ENCODE data around the gene CALHM6.
"Not testable (repeated sequence)": the region's sequence is repeated elsewhere in the genome, so short reads cannot be mapped to it uniquely, and the experiment has no call there.

The CALHM6 gene

GRCh38 chr6:116472706-116473105 is 11.5 kb downstream of the CALHM6 start:
- CTCF ChIA-PET = no interaction called here
- no peaks in the 10 kb centered on the region for H3K9me3 Mint-ChIP-seq
- H3K36me3 Mint-ChIP-seq = no peaks in the 10 kb centered on the region
- no peak for DNase-seq
- H3K4me1 Mint-ChIP-seq = peaks cover 28% of the 10 kb centered on the region
- no peak overlapping the region for H3K4me3 Mint-ChIP-seq
- no peak overlapping the region for H3K27ac Mint-ChIP-seq
- peaks cover 15% of the 10 kb centered on the region for H3K27me3 Mint-ChIP-seq

- H3K9me3 Mint-ChIP-seq = no peaks in the 10 kb centered on the region
- H3K27ac Mint-ChIP-seq = no peak overlapping the region
- H3K4me3 Mint-ChIP-seq = no peak overlapping the region
- H3K36me3 Mint-ChIP-seq = no peaks in the 10 kb centered on the region
- no peak for DNase-seq
- H3K27me3 Mint-ChIP-seq = peaks cover 15% of the 10 kb centered on the region
- peaks cover 25% of the 10 kb centered on the region for H3K4me1 Mint-ChIP-seq
- CTCF ChIA-PET = interaction anchor here (0.6 kb wide), 1 partner anchor 237 kb away, joined by 4 read pairs; no protein-coding TSS in a partner anchor
These were observed 14.0 kb downstream of the CALHM6 start for GRCh38 chr6:116475141-116475540.

GRCh38 chr6:116476002-116476678 is 15.0 kb downstream of the CALHM6 start:
- Mint-ChIP-seq H3K9me3 (no peaks in the 10 kb centered on the region), H3K27me3 (peaks cover 18% of the 10 kb centered on the region), H3K4me3 (no peak overlapping the region), H3K27ac (peak overlapping the region; percentile 68), H3K36me3 (no peaks in the 10 kb centered on the region), H3K4me1 (peaks cover 25% of the 10 kb centered on the region)
- peak; percentile 68 for DNase-seq
- CTCF ChIA-PET = no interaction called here

- Mint-ChIP-seq H3K9me3 (no peaks in the 10 kb centered on the region), H3K4me3 (no peak overlapping the region), H3K27ac (no peak overlapping the region), H3K36me3 (no peaks in the 10 kb centered on the region), H3K27me3 (peaks cover 32% of the 10 kb centered on the region), H3K4me1 (no peaks in the 10 kb centered on the region)
- CTCF ChIA-PET = no interaction called here
- no peak for DNase-seq
These were observed 21.6 kb downstream of the CALHM6 start for GRCh38 chr6:116482780-116483179.

GRCh38 chr6:116483616-116484015 is 22.4 kb downstream of the CALHM6 start:
- Mint-ChIP-seq H3K9me3 (no peaks in the 10 kb centered on the region), H3K27ac (no peak overlapping the region), H3K36me3 (no peaks in the 10 kb centered on the region), H3K27me3 (peaks cover 29% of the 10 kb centered on the region), H3K4me3 (no peak overlapping the region), H3K4me1 (no peaks in the 10 kb centered on the region)
- DNase-seq = no peak
- CTCF ChIA-PET = no interaction called here

- no peak for DNase-seq
- no peaks in the 10 kb centered on the region for H3K36me3 Mint-ChIP-seq
- no peak overlapping the region for H3K27ac Mint-ChIP-seq
- H3K4me1 Mint-ChIP-seq = no peaks in the 10 kb centered on the region
- H3K9me3 Mint-ChIP-seq = no peaks in the 10 kb centered on the region
- CTCF ChIA-PET = no interaction called here
- H3K4me3 Mint-ChIP-seq = no peak overlapping the region
- peaks cover 33% of the 10 kb centered on the region for H3K27me3 Mint-ChIP-seq
These were observed 24.5 kb downstream of the CALHM6 start for GRCh38 chr6:116485559-116486184.

GRCh38 chr6:116491610-116492330 is 30.6 kb downstream of the CALHM6 start:
- Mint-ChIP-seq H3K36me3 (no peaks in the 10 kb centered on the region), H3K4me1 (no peaks in the 10 kb centered on the region), H3K4me3 (no peak overlapping the region), H3K27me3 (peaks cover 7% of the 10 kb centered on the region), H3K27ac (no peak overlapping the region), H3K9me3 (no peaks in the 10 kb centered on the region)
- no peak for DNase-seq
- CTCF ChIA-PET = interaction anchor here (0.6 kb wide), 1 partner anchor 202 kb away, joined by 4 read pairs; no protein-coding TSS in a partner anchor

GRCh38 chr6:116492331-116493067 is 31.3 kb downstream of the CALHM6 start:
- Mint-ChIP-seq H3K36me3 (no peaks in the 10 kb centered on the region), H3K27me3 (peaks cover 7% of the 10 kb centered on the region), H3K27ac (no peak overlapping the region), H3K9me3 (no peaks in the 10 kb centered on the region), H3K4me1 (no peaks in the 10 kb centered on the region), H3K4me3 (no peak overlapping the region)
- DNase-seq = no peak
- CTCF ChIA-PET = no interaction called here

GRCh38 chr6:116495161-116495560 is 34.0 kb downstream of the CALHM6 start:
- H3K27ac Mint-ChIP-seq, H3K9me3 Mint-ChIP-seq, CTCF ChIA-PET, H3K36me3 Mint-ChIP-seq, H3K4me3 Mint-ChIP-seq, DNase-seq, H3K4me1 Mint-ChIP-seq: not testable (repeated sequence)
- H3K27me3 Mint-ChIP-seq = peaks cover 11% of the 10 kb centered on the region

- Mint-ChIP-seq H3K9me3 (no peaks in the 10 kb centered on the region), H3K27ac (no peak overlapping the region), H3K4me3 (no peak overlapping the region), H3K4me1 (no peaks in the 10 kb centered on the region), H3K36me3 (no peaks in the 10 kb centered on the region), H3K27me3 (peaks cover 19% of the 10 kb centered on the region)
- CTCF ChIA-PET = interaction anchor here (1.2 kb wide), 1 partner anchor 23 kb away, joined by 4 read pairs; no protein-coding TSS in a partner anchor
- DNase-seq = no peak
These were observed 36.0 kb downstream of the CALHM6 start for GRCh38 chr6:116497113-116497676.

- Mint-ChIP-seq H3K36me3 (no peaks in the 10 kb centered on the region), H3K4me3 (no peak overlapping the region), H3K27me3 (peaks cover 29% of the 10 kb centered on the region), H3K9me3 (peaks cover 7% of the 10 kb centered on the region), H3K4me1 (no peaks in the 10 kb centered on the region), H3K27ac (no peak overlapping the region)
- CTCF ChIA-PET = no interaction called here
- DNase-seq = peak; percentile 42
These were observed 39.8 kb downstream of the CALHM6 start for GRCh38 chr6:116500969-116501433.

GRCh38 chr6:116507324-116507723 is 46.1 kb downstream of the CALHM6 start:
- CTCF ChIA-PET = no interaction called here
- peaks cover 7% of the 10 kb centered on the region for H3K9me3 Mint-ChIP-seq
- no peak overlapping the region for H3K4me3 Mint-ChIP-seq
- H3K27me3 Mint-ChIP-seq = peaks cover 15% of the 10 kb centered on the region
- H3K27ac Mint-ChIP-seq = no peak overlapping the region
- H3K36me3 Mint-ChIP-seq = no peaks in the 10 kb centered on the region
- no peak for DNase-seq
- H3K4me1 Mint-ChIP-seq = no peaks in the 10 kb centered on the region

GRCh38 chr6:116508527-116508926 is 47.4 kb downstream of the CALHM6 start:
- Mint-ChIP-seq H3K9me3 (peaks cover 2% of the 10 kb centered on the region), H3K27ac (no peak overlapping the region), H3K4me3 (no peak overlapping the region), H3K4me1 (no peaks in the 10 kb centered on the region), H3K27me3 (peaks cover 13% of the 10 kb centered on the region), H3K36me3 (no peaks in the 10 kb centered on the region)
- DNase-seq = no peak
- CTCF ChIA-PET = no interaction called here

Measured in activated naive CD4-positive, alpha-beta T cell treated with anti-CD3 and anti-CD28 coated beads, Interleukin-2, amount 10 ng/mL, durations not matched to agents 7 days and 5 days (primary cell).